GM18867 (cell line): ENCODE data around the gene CTXN1.

ENCODE experiments used
- ATAC-seq: cut with Tn5 transposase; IDR thresholded peaks from one replicate; pipeline ENCODE4 v1.9.1; 2021; ENCODE audit warnings: mild to moderate bottlenecking, moderate library complexity; ENCODE audit not compliant: unreplicated experiment

The CTXN1 gene

GRCh38 chr19:7915250-7916102, 10.5 kb downstream of the CTXN1 start:
- no peak for ATAC-seq

DNA sequence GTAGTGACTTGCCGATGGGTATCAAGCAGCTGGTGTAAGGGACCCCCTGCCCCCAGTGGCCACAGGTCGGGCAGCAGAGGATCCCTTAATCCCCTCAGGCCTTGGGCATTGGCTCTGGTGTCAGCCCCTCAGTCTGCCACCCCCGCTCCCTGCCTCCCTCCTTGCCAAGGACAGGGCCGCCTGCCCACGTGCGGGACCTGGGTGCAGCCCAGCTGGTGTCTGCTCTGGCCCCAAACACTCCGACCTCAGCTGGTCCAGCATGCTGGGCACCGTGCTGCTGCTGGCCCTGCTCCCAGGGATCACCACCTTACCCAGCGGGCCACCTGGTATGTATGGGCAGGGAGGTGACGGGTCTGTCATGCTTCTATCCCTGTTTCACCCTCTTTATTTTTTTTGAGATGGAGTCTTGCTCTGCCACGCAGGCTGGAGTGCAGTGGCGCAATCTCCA, 11.3 kb downstream of the CTXN1 start, which contains the start of gene TGFBR3L:
Gene TGFBR3L, plus strand, starts transcription at position 233 of the 448 bp plus-strand sequence.
- no peak for ATAC-seq

- no peak for ATAC-seq
Observed at GRCh38 chr19:7914099-7914498, 11.8 kb downstream of the CTXN1 start.

DNA sequence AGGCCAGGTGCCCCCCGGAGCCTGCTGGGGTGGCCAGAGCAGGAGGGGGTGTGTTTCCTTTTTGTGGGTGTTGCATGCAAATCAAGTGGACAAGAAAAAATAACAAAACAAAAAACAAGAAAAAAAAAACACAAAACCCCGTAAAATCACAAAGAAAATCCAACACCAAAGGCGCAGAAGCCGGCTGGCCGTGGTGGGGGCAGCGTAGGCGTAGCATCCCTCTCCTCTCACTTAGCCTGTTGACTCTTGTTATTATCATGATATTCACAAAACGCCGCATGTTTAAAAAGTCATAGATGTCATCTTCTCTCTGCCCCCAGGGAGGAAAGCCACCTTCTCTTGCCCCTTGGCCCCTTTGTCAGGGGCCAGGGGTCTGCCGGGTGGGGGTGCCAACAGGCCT, 12.3 kb downstream of the CTXN1 start:
- ATAC-seq = no peak

GRCh38 chr19:7912697-7913564, 13.0 kb downstream of the CTXN1 start:
- no peak for ATAC-seq

GRCh38 chr19:7912144-7912696, 13.7 kb downstream of the CTXN1 start:
- no peak for ATAC-seq

GRCh38 chr19:7911508-7912143, 14.3 kb downstream of the CTXN1 start:
- no peak for ATAC-seq

- ATAC-seq = no peak
Observed at GRCh38 chr19:7910321-7911161, 15.4 kb downstream of the CTXN1 start.

DNA sequence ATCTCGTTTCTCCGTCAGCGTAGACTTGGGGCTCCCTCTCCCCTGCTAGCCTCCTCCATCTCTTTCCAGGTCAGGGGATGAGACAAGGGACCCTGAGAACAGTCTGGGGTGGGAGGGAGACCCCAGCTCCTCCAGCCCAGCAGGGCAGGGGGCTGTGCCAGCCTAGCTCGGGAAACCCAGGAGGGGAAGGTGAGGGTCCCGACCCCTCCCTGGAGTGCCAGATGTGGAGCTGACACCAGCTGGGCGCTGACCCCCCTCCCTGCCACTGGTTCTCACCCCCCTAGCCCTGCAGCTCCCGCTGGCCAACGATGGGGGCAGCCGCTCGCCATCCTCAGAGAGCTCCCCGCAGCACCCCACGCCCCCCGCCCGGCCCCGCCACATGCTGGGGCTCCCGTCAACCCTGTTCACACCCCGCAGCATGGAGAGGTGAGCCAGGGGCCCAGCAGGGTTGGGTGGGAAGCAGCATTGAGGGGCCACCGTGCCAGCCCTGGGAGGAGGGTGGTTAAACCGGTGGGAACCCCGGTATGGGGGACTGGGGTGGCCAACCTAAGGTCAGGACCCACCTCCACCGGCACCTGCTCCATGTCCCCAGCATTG, 16.4 kb downstream of the CTXN1 start:
- ATAC-seq = no peak

DNA sequence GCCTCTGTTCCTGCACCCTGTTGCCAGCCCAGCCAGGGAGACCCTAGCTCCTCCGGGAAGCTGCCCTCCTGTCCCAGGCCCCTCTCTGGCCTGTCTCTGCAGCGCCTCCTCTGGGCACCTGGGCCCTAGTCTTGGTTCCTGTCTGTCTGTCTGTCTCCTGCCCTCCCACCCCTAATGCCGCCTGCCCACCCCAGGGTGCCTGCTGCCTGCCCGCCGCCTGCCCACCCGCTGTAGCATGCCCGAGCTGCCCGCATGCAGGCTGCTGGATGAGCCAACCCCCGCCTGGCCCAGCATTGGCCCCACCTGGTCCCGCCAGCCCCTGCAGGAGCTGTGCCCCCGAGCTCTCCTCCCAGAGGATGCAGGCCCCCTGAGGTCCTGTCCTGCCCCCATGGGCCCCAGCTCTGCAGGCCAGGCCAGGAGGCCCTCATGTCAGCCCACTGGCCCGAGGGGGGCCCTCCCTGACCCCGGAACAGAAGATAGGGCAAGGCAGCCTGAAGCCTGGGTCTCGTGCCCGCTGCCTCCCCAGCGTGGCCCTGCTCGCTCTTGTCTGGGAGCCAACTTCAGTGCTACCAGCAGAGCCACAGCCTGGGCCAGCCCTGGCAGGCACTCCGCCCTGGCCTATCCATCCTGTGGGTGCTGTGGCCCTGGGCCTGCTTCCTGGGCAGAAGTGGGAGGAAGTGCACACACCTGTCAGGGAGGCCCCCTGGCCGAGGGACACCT, 17.0 kb downstream of the CTXN1 start:
- ATAC-seq = no peak

GRCh38 chr19:7908078-7908699, 17.7 kb downstream of the CTXN1 start:
- ATAC-seq = no peak

DNA sequence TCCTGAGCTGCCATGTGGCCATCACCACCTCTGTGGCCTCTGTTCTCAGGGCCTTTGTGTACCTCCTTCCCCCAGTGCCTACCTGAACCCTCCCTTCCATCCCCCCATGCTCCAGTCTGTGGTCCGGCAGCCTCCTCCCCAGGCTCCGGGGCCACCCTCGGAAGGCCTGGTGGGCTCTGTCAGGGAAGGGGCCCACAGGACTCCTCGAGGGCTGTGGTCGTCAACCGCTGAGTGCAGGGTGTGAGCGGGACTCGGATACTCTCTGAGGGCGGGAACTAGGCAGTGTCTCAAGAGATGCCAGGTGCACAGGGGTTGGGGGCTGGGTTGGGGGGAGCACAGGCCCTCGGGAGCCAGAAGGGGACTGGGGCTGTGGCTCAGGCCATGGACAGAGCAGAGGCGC, 18.4 kb downstream of the CTXN1 start:
- ATAC-seq = no peak

GRCh38 chr19:7907122-7907521, 18.8 kb downstream of the CTXN1 start:
- no peak for ATAC-seq

DNA sequence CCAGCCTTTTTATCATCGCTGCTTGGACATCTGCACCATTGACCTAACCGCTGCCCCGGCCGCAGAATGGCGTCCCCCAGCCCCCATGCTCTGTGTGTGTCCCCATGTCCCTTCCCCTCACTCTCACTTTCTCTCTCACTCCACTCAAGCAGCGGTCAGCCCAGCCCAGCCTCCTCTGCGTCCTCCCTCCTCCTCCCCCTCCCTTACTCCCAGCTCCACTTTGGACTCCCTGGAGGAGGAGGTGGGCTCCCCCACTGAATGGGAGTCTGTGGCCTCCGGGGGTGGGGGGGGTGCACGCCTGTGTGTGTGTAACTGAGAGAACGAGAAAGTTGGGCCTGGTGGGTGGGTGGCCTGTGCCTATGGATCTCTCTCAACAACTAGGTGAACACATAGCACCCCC, 20.1 kb downstream of the CTXN1 start:
- no peak for ATAC-seq

GRCh38 chr19:7905268-7905667, 20.7 kb downstream of the CTXN1 start:
- no peak for ATAC-seq

DNA sequence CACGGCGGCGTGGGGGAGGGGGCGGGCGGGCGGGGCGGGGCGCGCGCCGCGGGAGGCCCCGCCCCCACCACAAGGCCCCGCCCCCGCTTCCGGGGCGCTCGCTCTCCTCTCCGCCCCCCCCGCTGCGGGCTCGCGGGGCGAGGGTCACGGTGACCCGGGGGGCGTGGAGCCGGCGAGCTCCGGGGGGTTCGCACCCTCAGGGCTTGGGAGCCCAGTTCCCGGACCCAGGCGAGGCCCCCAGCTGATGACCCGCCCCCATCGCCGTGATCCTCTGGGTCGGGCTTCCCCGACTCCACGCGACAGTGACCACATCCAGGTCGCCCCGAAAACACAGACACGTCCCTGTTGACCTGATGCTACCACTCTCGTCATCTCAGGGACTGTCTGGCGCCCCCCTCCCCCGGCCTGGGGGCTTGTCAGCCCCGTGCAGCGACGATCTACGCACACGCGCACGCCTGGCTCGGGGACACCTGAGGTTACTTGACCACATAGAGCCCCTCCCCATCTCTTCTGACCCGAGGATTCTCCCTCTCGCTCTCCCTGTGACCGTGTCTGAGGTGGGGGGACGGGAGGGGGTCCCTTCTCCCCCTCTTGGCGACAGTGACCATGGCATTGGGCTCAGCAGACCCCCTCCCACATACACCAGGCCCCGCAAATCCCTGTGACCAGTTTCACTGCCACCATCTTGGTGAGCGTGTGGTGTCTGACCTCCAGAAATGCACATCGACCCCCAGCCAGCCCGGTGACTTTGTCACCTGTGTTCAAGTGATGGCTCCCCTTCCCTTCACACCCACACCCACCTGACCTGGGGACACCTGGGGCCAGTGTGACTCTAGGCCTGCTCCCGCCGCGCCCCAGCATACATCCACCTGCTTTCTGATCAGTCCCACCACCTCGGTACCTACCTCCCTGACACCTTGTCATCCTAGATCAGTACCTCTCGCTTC, 21.6 kb downstream of the CTXN1 start:
- ATAC-seq = peak; percentile 29

GRCh38 chr19:7903244-7904073, 22.5 kb downstream of the CTXN1 start, which contains the start of gene MAP2K7:
Gene MAP2K7, plus strand, starts transcription at chr19:7903877. Its CDS starts 68 bp downstream, at chr19:7903945.
- peak; percentile 81 for ATAC-seq
